ENCODE results near the gene UBE2B. TPM values are rescaled to one million over a fixed set of nuclear protein-coding genes. Genes with fewer than 3 reads are reported as not detected.
"Not testable (repeated sequence)": the region's sequence is repeated elsewhere in the genome, so short reads cannot be mapped to it uniquely, and the experiment has no call there.

UBE2B gene
- total RNA-seq (2022) (178 and 186 TPM in 2 replicates), Bru-seq, nascent RNA (percentile 97 among the genes with signal in this experiment), BruChase-seq, experiment 1, labeled RNA remaining after a 6-hour chase (percentile 96 among the genes with signal in this experiment), BruChase-seq, experiment 2, labeled RNA remaining after a 2-hour chase (percentile 97 among the genes with signal in this experiment)
- long read RNA-seq, transcript UBE2B-201 (6 exons, 2,515 nt): major isoform, 71 of 86 reads
- long read RNA-seq, partial matches to known transcripts: 1 of 86 reads
- long read RNA-seq, other reads (novel, unspliced or antisense): 9 of 86 reads

DNA sequence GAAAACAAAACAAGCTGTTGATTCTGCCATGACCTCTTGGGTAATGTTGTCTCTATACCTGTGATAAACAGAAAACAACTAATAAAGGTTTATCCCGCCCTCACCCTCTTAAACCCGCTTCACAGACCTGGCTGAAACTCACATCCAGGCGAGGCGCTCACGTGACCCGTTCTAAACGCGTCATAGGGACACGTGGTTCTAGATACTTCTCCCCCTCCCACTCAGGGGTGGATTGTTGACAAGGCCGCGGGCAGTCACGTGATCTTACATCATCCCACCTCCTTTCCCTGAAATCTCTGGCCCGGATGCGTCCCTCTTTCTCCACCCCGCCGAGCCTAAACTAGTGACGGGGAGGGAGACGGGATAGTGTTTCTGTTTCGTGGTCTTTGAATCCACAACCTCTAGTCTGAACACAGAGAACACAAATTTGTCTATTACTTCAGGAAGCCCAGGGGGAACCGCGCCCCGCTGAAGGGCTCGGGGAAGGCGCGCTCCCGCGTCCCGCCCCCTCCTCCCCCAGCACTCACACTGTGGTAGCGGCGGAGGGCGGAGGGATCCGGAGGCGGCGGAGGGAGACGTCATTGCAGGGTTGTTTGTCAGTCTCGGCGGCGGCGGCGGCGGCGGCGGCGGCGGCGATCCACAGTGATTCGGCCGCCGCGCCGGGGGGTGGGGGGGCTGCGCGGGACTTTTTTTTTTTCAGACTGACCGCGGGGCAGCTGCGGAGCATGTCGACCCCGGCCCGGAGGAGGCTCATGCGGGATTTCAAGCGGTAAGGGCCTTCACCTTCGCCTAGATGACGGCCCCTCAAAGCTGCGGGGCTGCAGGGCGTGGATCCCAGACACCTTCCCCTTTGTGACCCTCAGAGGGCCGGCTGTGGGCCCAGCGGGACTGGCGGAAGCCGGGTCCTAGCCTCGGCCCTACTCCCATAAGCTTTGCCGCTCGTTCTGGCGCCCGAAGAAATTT, at the start of gene UBE2B:
Gene UBE2B (plus strand): TSS at position 699 of the 963 bp plus-strand sequence. CDS start 27 bp downstream, at position 726.
- peak; percentile 100 for DNase-seq (ENCODE audit: unreplicated experiment)
- no TSS peak for BruUV-seq (replicated peaks)
- Mint-ChIP-seq H3K27me3 (ENCODE audit: insufficient read depth, unreplicated experiment) (no peaks in the 10 kb centered on the region), H3K9me3 (ENCODE audit: unreplicated experiment) (no peaks in the 10 kb centered on the region), H3K36me3 (ENCODE audit: insufficient read depth, unreplicated experiment) (peaks cover 60% of the 10 kb centered on the region), H3K4me3 (ENCODE audit: unreplicated experiment) (peak within 1 kb of the TSS; percentile 99), H3K4me1 (ENCODE audit: insufficient read depth, unreplicated experiment) (peaks cover 28% of the 10 kb centered on the region), H3K27ac (ENCODE audit: low read depth, unreplicated experiment) (peak within 1 kb of the TSS; percentile 99)
- ChIA-PET CTCF (interaction anchor here (0.6 to 3.4 kb wide), 27 partner anchors 8 to 387 kb away, joined by 3 to 22 read pairs (median 4); partner anchors contain the start of genes CAMLG, CDKN2AIPNL, JADE2 and SKP1), POLR2A (interaction anchor here (0.5 to 7.8 kb wide), 60 partner anchors 8 to 369 kb away, joined by 3 to 169 read pairs (median 5); partner anchors contain the start of genes CAMLG, CDKN2AIPNL, JADE2 and PPP2CA)
- intact Hi-C loops (cut with micrococcal nuclease): loop anchor here (1.0 to 5.0 kb wide), 6 partner anchors 42 to 206 kb away; no protein-coding TSS in a partner anchor
- TF ChIP-seq, protein P1, sequence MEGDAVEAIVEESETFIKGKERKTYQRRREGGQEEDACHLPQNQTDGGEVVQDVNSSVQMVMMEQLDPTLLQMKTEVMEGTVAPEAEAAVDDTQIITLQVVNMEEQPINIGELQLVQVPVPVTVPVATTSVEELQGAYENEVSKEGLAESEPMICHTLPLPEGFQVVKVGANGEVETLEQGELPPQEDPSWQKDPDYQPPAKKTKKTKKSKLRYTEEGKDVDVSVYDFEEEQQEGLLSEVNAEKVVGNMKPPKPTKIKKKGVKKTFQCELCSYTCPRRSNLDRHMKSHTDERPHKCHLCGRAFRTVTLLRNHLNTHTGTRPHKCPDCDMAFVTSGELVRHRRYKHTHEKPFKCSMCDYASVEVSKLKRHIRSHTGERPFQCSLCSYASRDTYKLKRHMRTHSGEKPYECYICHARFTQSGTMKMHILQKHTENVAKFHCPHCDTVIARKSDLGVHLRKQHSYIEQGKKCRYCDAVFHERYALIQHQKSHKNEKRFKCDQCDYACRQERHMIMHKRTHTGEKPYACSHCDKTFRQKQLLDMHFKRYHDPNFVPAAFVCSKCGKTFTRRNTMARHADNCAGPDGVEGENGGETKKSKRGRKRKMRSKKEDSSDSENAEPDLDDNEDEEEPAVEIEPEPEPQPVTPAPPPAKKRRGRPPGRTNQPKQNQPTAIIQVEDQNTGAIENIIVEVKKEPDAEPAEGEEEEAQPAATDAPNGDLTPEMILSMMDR (IDR thresholded peaks at IDR 0.05; ENCODE audit: unreplicated experiment): no peak

DNA sequence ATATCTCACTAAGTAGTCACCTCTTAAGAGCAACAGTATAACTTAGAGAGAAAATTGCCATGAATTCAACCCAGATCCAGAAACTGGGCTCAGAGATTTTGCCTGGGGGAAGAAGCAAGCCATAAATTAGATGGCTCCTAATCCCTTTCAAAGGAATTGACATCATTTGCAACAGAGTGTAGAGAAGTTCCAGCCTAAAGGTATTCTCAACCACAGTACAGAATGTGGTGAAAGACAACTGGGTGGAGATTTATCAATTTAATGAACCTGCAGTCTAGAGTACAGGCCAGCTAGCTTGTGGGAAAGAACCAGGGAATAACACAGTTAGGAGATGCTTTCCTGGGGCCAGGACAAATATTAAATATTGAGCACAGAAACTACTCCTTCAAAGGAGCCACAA, 44.0 kb upstream of the UBE2B start:
- no peak overlapping the region for H3K4me3 Mint-ChIP-seq (ENCODE audit: unreplicated experiment)
- no peak overlapping the region for H3K27ac Mint-ChIP-seq (ENCODE audit: low read depth, unreplicated experiment)
- peaks cover 19% of the 10 kb centered on the region for H3K9me3 Mint-ChIP-seq (ENCODE audit: unreplicated experiment)
- no peaks in the 10 kb centered on the region for H3K4me1 Mint-ChIP-seq (ENCODE audit: insufficient read depth, unreplicated experiment)
- no peaks in the 10 kb centered on the region for H3K27me3 Mint-ChIP-seq (ENCODE audit: insufficient read depth, unreplicated experiment)
- H3K36me3 Mint-ChIP-seq (ENCODE audit: insufficient read depth, unreplicated experiment): peaks cover 7% of the 10 kb centered on the region
- BruUV-seq (replicated peaks): no TSS peak
- TF ChIP-seq, protein P1 (IDR thresholded peaks at IDR 0.05; ENCODE audit: unreplicated experiment): no peak
- CTCF ChIA-PET: interaction anchor here (0.6 to 0.8 kb wide), 2 partner anchors 87 to 260 kb away, joined by 4 read pairs; no protein-coding TSS in a partner anchor
- POLR2A ChIA-PET: interaction anchor here (0.6 to 1.2 kb wide), 3 partner anchors 23 to 256 kb away, joined by 3 read pairs; no protein-coding TSS in a partner anchor
- intact Hi-C loops (cut with micrococcal nuclease): no loop called here
- DNase-seq (ENCODE audit: unreplicated experiment): no peak

DNA sequence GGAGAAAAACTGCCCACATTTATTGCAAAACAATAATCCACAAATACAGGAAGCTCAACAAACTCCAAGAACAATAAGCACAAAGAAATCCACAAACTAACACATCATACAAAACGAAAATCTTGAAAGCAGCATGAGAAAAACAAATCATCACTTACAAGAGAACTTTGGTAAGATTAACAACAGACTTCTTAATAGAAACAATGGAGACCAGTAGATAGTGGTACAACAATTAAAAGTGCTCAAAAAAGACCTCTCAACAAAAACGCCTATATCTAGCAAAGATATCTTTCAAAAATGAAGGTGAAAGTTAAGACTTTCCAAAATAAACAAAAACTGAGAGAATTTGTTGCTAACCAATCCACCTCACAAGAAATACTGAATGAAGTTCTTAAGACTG, 42.8 kb upstream of the UBE2B start:
- Mint-ChIP-seq H3K36me3 (ENCODE audit: insufficient read depth, unreplicated experiment) (peaks cover 7% of the 10 kb centered on the region), H3K4me1 (ENCODE audit: insufficient read depth, unreplicated experiment) (no peaks in the 10 kb centered on the region), H3K27ac (ENCODE audit: low read depth, unreplicated experiment) (no peak overlapping the region), H3K9me3 (ENCODE audit: unreplicated experiment) (peaks cover 19% of the 10 kb centered on the region), H3K27me3 (ENCODE audit: insufficient read depth, unreplicated experiment) (no peaks in the 10 kb centered on the region), H3K4me3 (ENCODE audit: unreplicated experiment) (no peak overlapping the region)
- TF ChIP-seq, protein P1 (IDR thresholded peaks at IDR 0.05; ENCODE audit: unreplicated experiment): no peak
- intact Hi-C loops (cut with micrococcal nuclease): no loop called here
- ChIA-PET POLR2A (interaction anchor here (1.2 kb wide), 1 partner anchor 111 kb away, joined by 3 read pairs; no protein-coding TSS in a partner anchor), CTCF (interaction anchor here (0.7 kb wide), 2 partner anchors 11 to 25 kb away, joined by 3 read pairs; no protein-coding TSS in a partner anchor)
- no TSS peak for BruUV-seq (replicated peaks)
- DNase-seq (ENCODE audit: unreplicated experiment): no peak

DNA sequence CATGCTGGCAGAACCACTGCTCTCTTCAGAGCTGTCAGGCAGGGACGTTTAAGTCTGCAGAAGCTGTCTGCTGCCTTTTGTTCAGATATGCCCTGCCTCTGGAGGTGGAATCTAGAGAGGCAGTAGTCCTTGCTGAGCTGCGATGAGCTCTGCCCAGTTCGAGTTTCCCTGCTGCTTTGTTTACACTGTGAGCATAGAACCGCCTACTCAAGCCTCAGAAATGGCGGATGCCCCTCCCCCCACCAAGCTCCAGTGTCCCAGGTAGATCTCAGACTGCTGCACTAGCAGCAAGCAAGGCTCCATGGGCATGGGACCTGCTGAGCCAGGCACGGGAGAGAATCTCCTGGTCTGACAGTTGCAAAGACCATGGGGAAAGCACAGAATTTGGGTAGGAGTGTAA, 34.5 kb upstream of the UBE2B start:
- POLR2A ChIA-PET: interaction anchor here (1.1 kb wide), 1 partner anchor 10 kb away, joined by 3 read pairs; no protein-coding TSS in a partner anchor
- CTCF ChIA-PET: interaction anchor here (0.6 to 2.3 kb wide), 3 partner anchors 33 to 114 kb away, joined by 3 to 6 read pairs (median 5); no protein-coding TSS in a partner anchor
- DNase-seq (ENCODE audit: unreplicated experiment); intact Hi-C loops (cut with micrococcal nuclease); H3K27ac Mint-ChIP-seq (ENCODE audit: low read depth, unreplicated experiment); H3K4me3 Mint-ChIP-seq (ENCODE audit: unreplicated experiment); BruUV-seq (replicated peaks); H3K4me1 Mint-ChIP-seq (ENCODE audit: insufficient read depth, unreplicated experiment); H3K27me3 Mint-ChIP-seq (ENCODE audit: insufficient read depth, unreplicated experiment): not testable (repeated sequence)
- H3K36me3 Mint-ChIP-seq (ENCODE audit: insufficient read depth, unreplicated experiment): peaks cover 11% of the 10 kb centered on the region
- H3K9me3 Mint-ChIP-seq (ENCODE audit: unreplicated experiment): peaks cover 25% of the 10 kb centered on the region

DNA sequence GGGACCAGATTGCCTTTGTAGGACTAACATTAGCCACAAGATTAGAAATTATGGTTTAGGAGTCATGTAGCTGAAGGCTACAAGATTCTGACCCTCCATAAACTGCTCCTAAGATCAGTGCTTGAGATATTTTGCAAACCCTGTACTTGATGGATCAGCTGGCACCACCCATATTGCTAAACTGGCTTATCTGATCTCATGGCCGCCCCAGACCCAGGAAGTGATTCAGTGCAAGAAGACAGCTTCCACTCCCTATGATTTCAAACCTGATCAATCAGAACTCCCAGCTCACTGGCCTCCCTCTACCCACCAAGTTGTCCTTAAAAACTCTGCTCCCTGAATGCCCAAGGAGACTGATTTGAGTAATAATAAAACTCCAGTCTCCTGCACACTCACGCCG, 27.9 kb upstream of the UBE2B start:
- H3K4me3 Mint-ChIP-seq (ENCODE audit: unreplicated experiment); H3K27me3 Mint-ChIP-seq (ENCODE audit: insufficient read depth, unreplicated experiment); H3K27ac Mint-ChIP-seq (ENCODE audit: low read depth, unreplicated experiment); DNase-seq (ENCODE audit: unreplicated experiment); BruUV-seq (replicated peaks); intact Hi-C loops (cut with micrococcal nuclease); H3K36me3 Mint-ChIP-seq (ENCODE audit: insufficient read depth, unreplicated experiment); H3K4me1 Mint-ChIP-seq (ENCODE audit: insufficient read depth, unreplicated experiment): not testable (repeated sequence)
- peaks cover 12% of the 10 kb centered on the region for H3K9me3 Mint-ChIP-seq (ENCODE audit: unreplicated experiment)
- POLR2A ChIA-PET: interaction anchor here (0.7 to 1.1 kb wide), 2 partner anchors 10 to 23 kb away, joined by 3 read pairs; no protein-coding TSS in a partner anchor
- CTCF ChIA-PET: interaction anchor here (0.6 to 1.6 kb wide), 5 partner anchors 38 to 235 kb away, joined by 3 read pairs; no protein-coding TSS in a partner anchor

DNA sequence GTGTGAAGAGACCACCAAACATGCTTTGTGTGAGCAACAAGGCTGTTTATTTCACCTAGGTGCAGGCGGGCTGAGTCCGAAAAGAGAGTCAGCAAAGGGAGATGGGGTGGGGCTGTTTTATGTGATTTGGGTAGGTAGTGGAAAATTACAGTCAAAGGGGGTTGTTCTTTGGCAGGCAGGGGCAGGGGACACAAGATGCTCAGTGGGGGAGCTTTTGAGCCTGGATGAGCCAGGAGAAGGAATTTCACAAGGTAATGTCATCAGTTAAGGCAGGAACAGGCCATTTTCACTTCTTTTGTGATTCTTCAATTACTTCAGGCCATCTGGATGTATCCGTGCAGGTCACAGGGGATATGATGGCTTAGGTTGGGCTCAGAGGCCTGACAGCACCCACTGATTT, 25.9 kb upstream of the UBE2B start:
- CTCF ChIA-PET; H3K36me3 Mint-ChIP-seq (ENCODE audit: insufficient read depth, unreplicated experiment); H3K4me3 Mint-ChIP-seq (ENCODE audit: unreplicated experiment); H3K27ac Mint-ChIP-seq (ENCODE audit: low read depth, unreplicated experiment); intact Hi-C loops (cut with micrococcal nuclease); H3K4me1 Mint-ChIP-seq (ENCODE audit: insufficient read depth, unreplicated experiment); DNase-seq (ENCODE audit: unreplicated experiment); BruUV-seq (replicated peaks); H3K9me3 Mint-ChIP-seq (ENCODE audit: unreplicated experiment); POLR2A ChIA-PET; H3K27me3 Mint-ChIP-seq (ENCODE audit: insufficient read depth, unreplicated experiment): not testable (repeated sequence)

Data from MCF 10A (cell line).